K562 (cell line): ENCODE results near the gene RPL22L1. TPM values are rescaled to one million over a fixed set of nuclear protein-coding genes. Genes with fewer than 3 reads are reported as not detected.

Source experiments
- ARID3A ChIP-seq: IDR thresholded peaks from 2 replicates; pipeline ENCODE4 v1.6.1; 2012; ENCODE audit warnings: low read depth, low read length, improper control_type of control experiment, borderline replicate concordance
- CCAR2 ChIP-seq: fragments of 200-400 bp; formaldehyde crosslinking; IDR thresholded peaks from 2 replicates; pipeline ENCODE4 v1.6.1; 2017; ENCODE audit warnings: mild to moderate bottlenecking, low read depth, low read length
- CHCHD3 ChIP-seq: fragments of 250-450 bp; sonication (Bioruptor Pico); IDR thresholded peaks from 2 replicates; pipeline ENCODE4 v2.1.2; 2022; ENCODE audit warnings: mild to moderate bottlenecking
- E2F3 ChIP-seq: fragments of 250-450 bp; sonication (Bioruptor Pico); IDR thresholded peaks from 2 replicates; pipeline ENCODE4 v1.4.0; 2020; ENCODE audit warnings: mild to moderate bottlenecking
- EP300 ChIP-seq: IDR thresholded peaks from 2 replicates; pipeline ENCODE4 v1.6.1; 2012; ENCODE audit warnings: low read length, improper control_type of control experiment
- ILF3 ChIP-seq: fragments of 450-650 bp; IDR thresholded peaks from 2 replicates; pipeline ENCODE4 v1.6.1; 2018; ENCODE audit warnings: antibody characterized with exemption, mild to moderate bottlenecking, moderate library complexity, borderline replicate concordance
- MNT ChIP-seq, 2 experiments: fragments of 450-650 bp; conservative IDR thresholded peaks; 2 replicates each; pipeline ENCODE4 v1.6.1; 2017; ENCODE audit warnings: mild to moderate bottlenecking in 2 of 2, moderate library complexity in 2 of 2
- NEUROD1 ChIP-seq: fragments of 150-350 bp; IDR thresholded peaks from 2 replicates; pipeline ENCODE4 v1.6.1; 2014; ENCODE audit warnings: borderline replicate concordance, low read length, low read depth; ENCODE audit not compliant: partially characterized antibody
- SLC30A9 ChIP-seq: fragments of 250-450 bp; sonication (Bioruptor Pico); IDR thresholded peaks from 2 replicates; pipeline ENCODE4 v1.8.0; 2022; ENCODE audit warnings: mild to moderate bottlenecking, moderate library complexity
- SMC3 ChIP-seq: conservative IDR thresholded peaks from 2 replicates; pipeline ENCODE4 v1.6.1; 2011; ENCODE audit warnings: low read depth, low read length, improper control_type of control experiment; ENCODE audit not compliant: insufficient read depth
- STAG1 ChIP-seq: sonication (generic); formaldehyde crosslinking; IDR thresholded peaks from 2 replicates; pipeline ENCODE4 v1.5.0; 2020; ENCODE audit warnings: missing genetic modification reagents, borderline replicate concordance
- THRAP3 ChIP-seq: fragments of 450-650 bp; IDR thresholded peaks from 2 replicates; pipeline ENCODE4 v1.6.1; 2016; ENCODE audit warnings: mild to moderate bottlenecking, inconsistent platforms, borderline replicate concordance
- ZKSCAN1 ChIP-seq: fragments of 150-350 bp; IDR thresholded peaks from 2 replicates; pipeline ENCODE4 v1.6.1; 2016; ENCODE audit warnings: low read depth, low read length
- ZNF184 ChIP-seq: sonication (generic); formaldehyde crosslinking; IDR thresholded peaks from 2 replicates; pipeline ENCODE4 v1.5.0; 2020; ENCODE audit warnings: missing genetic modification reagents
- ZNF212 ChIP-seq: fragments of 450-650 bp; formaldehyde crosslinking; IDR thresholded peaks from 2 replicates; pipeline ENCODE4 v1.4.0; 2020; ENCODE audit warnings: mild to moderate bottlenecking
- ZNF277 ChIP-seq: fragments of 250-450 bp; sonication (Bioruptor Pico); IDR thresholded peaks from 2 replicates; pipeline ENCODE4 v1.8.0; 2022; ENCODE audit warnings: inconsistent platforms, mild to moderate bottlenecking, moderate library complexity, borderline replicate concordance
- ZNF347 ChIP-seq: fragments of 450-650 bp; formaldehyde crosslinking; IDR thresholded peaks from 2 replicates; pipeline ENCODE4 v1.4.0; 2020; ENCODE audit warnings: low read depth, mild to moderate bottlenecking, moderate library complexity
- ZNF518B ChIP-seq: fragments of 250-450 bp; sonication (Bioruptor Pico); IDR thresholded peaks from 2 replicates; pipeline ENCODE4 v1.5.0; 2021; ENCODE audit warnings: mild to moderate bottlenecking, moderate library complexity
- ZNF589 ChIP-seq: fragments of 200-800 bp; sonication (Bioruptor generic); IDR thresholded peaks from 2 replicates; pipeline ENCODE4 v1.6.1; 2016; ENCODE audit warnings: low read depth, missing genetic modification characterization, missing compliant biosample characterization
- polyA plus RNA-seq, 8 experiments: library from polyadenylated mRNA; depleted of rRNA in 4 of 8; stranded (reverse) in 5 of 8; unstranded in 3 of 8; fragments of >200 nt; fragmentation: Nextera tagmentation in 2 of 8; fragmentation: Illumina TruSeq in 1 of 8; extraction: Ambion mirVana in 2 of 8; extraction: Trizol in 1 of 8; gene quantifications; 2 replicates each; pipeline versions ENCODE4 v1.2.1 to v1.2.3, GENCODE V29; 2011 to 2014; ENCODE audit warnings: inconsistent platforms in 1 of 8, missing spikeins in 1 of 8
- total RNA-seq, 7 experiments: library from RNA; depleted of rRNA in 6 of 7; stranded (reverse); fragments of >200 nt in 6 of 7; fragmentation: Illumina TruSeq in 2 of 7; extraction: Trizol in 2 of 7; gene quantifications; 2 replicates each; pipeline versions ENCODE4 v1.2.1 to v1.2.3, GENCODE V29; 2011 to 2021; ENCODE audit warnings: low replicate concordance in 1 of 7

Gene RPL22L1
- total and polyA plus RNA-seq, 9 of the 15 experiments (the other 6 are each of a cell fraction or from before 2014, with no cell fraction given), result 53.9 to 198 (median 108) TPM

GRCh38 chr3:170908235-170909116 is 38.5 kb upstream of the RPL22L1 start, which contains the start of gene EIF5A2 (continued):
- TF ChIP-seq CCAR2, result no peak
- no peak for TF ChIP-seq ZNF589
- TF ChIP-seq ILF3, result no peak
- TF ChIP-seq ZKSCAN1, result no peak
- TF ChIP-seq ZNF277 (CRISPR knock-in tag), result no peak
- TF ChIP-seq CHCHD3 (CRISPR knock-in tag), result no peak
- TF ChIP-seq ARID3A, result no peak
- TF ChIP-seq ZNF347 (CRISPR knock-in tag), result no peak
- TF ChIP-seq STAG1, result no peak
- TF ChIP-seq ZNF518B (CRISPR knock-in tag), result no peak
- TF ChIP-seq E2F3 (CRISPR knock-in tag), result no peak
- no peak for TF ChIP-seq EP300
- TF ChIP-seq ZNF212 (CRISPR knock-in tag), result no peak
- TF ChIP-seq MNT (conservative IDR thresholded peaks at IDR 0.05), result peak; percentile 99
- TF ChIP-seq NEUROD1, result no peak
- no peak for TF ChIP-seq ZNF184 (CRISPR knock-in tag)
- no peak for TF ChIP-seq SMC3
- peak; percentile 91 for TF ChIP-seq THRAP3
- no peak for TF ChIP-seq SLC30A9
